CD4-positive, CD25-positive, alpha-beta regulatory T cell (primary cell): ENCODE measurements around the gene NCAN. TPM values are rescaled to one million over a fixed set of nuclear protein-coding genes. Genes with fewer than 3 reads are reported as not detected.

Experiments used
- ATAC-seq, 2 donors: fragments of 150-1000 bp; cut with Tn5 transposase; one replicate each; pipeline ENCODE4 v1.10.0; 2021; ENCODE audit warnings: low read depth in 2 of 2, moderate number of reproducible peaks in 2 of 2, moderate library complexity in 1 of 2
- DNase-seq, 3 donors: peaks; one replicate each; pipeline versions ENCODE4 v3.0.0 to v3.0.0-alpha.2; 2012 to 2022; ENCODE audit warnings: mixed read lengths in 1 of 3
- H3K27ac ChIP-seq: one replicate; pipeline ENCODE4 v1.7.0; 2013; ENCODE audit warnings: mild to moderate bottlenecking, low read length; ENCODE audit not compliant: insufficient read depth, poor library complexity, severe bottlenecking
- H3K27me3 ChIP-seq: one replicate; pipeline ENCODE4 v1.7.0; 2013; ENCODE audit warnings: low read length; ENCODE audit not compliant: control insufficient read depth, insufficient read depth
- H3K36me3 ChIP-seq: one replicate; pipeline ENCODE4 v1.7.0; 2013; ENCODE audit warnings: mild to moderate bottlenecking, low read length, moderate library complexity; ENCODE audit not compliant: control insufficient read depth, insufficient read depth
- H3K4me1 ChIP-seq: 2 replicates; pipeline ENCODE4 v1.7.0; 2013; ENCODE audit warnings: mild to moderate bottlenecking, low read length; ENCODE audit not compliant: insufficient read depth, control insufficient read depth, poor library complexity, severe bottlenecking
- H3K4me3 ChIP-seq: one replicate; pipeline ENCODE4 v1.7.0; 2013; ENCODE audit warnings: low read depth, mild to moderate bottlenecking, low read length, moderate library complexity
- H3K9me3 ChIP-seq, 2 experiments: 1 replicate in 1 of 2; 2 replicates in 1 of 2; pipeline ENCODE4 v1.7.0; 2013; ENCODE audit warnings: low read length in 2 of 2, mild to moderate bottlenecking in 1 of 2, moderate library complexity in 1 of 2; ENCODE audit not compliant: control insufficient read depth in 2 of 2
- H3K27ac Mint-ChIP-seq, 3 donors: one replicate each; pipeline ENCODE4 v1.8.0; 2020 to 2022; ENCODE audit warnings: mild to moderate bottlenecking in 3 of 3, mixed read lengths in 3 of 3, moderate library complexity in 2 of 3
- H3K27me3 Mint-ChIP-seq: one replicate; pipeline ENCODE4 v1.8.0; 2022; ENCODE audit warnings: mild to moderate bottlenecking, mixed read lengths
- H3K36me3 Mint-ChIP-seq: one replicate; pipeline ENCODE4 v1.8.0; 2020; ENCODE audit warnings: mixed read lengths
- H3K4me1 Mint-ChIP-seq, 4 donors: one replicate each; pipeline ENCODE4 v1.8.0; 2020 to 2022; ENCODE audit warnings: mixed read lengths in 4 of 4, mild to moderate bottlenecking in 1 of 4
- H3K4me3 Mint-ChIP-seq, 4 donors: one replicate each; pipeline ENCODE4 v1.8.0; 2020 to 2022; ENCODE audit warnings: mild to moderate bottlenecking in 4 of 4, mixed read lengths in 4 of 4, moderate library complexity in 3 of 4
- H3K9me3 Mint-ChIP-seq, 7 donors: one replicate each; pipeline ENCODE4 v1.8.0; 2020 to 2022; ENCODE audit warnings: mixed read lengths in 7 of 7, mild to moderate bottlenecking in 3 of 7, moderate library complexity in 2 of 7
- polyA plus RNA-seq, 4 donors: library from polyadenylated mRNA; unstranded; fragments of 300-500 nt; fragmentation: Illumina TruSeq; gene quantifications; one replicate each; pipeline ENCODE4 v1.2.3, GENCODE V29; 2021
- total RNA-seq: library from RNA; stranded (reverse); gene quantifications from one replicate; pipeline ENCODE4 v1.2.3, GENCODE V29; 2022

NCAN gene
- total RNA-seq (not detected), polyA plus RNA-seq (not detected)

DNA sequence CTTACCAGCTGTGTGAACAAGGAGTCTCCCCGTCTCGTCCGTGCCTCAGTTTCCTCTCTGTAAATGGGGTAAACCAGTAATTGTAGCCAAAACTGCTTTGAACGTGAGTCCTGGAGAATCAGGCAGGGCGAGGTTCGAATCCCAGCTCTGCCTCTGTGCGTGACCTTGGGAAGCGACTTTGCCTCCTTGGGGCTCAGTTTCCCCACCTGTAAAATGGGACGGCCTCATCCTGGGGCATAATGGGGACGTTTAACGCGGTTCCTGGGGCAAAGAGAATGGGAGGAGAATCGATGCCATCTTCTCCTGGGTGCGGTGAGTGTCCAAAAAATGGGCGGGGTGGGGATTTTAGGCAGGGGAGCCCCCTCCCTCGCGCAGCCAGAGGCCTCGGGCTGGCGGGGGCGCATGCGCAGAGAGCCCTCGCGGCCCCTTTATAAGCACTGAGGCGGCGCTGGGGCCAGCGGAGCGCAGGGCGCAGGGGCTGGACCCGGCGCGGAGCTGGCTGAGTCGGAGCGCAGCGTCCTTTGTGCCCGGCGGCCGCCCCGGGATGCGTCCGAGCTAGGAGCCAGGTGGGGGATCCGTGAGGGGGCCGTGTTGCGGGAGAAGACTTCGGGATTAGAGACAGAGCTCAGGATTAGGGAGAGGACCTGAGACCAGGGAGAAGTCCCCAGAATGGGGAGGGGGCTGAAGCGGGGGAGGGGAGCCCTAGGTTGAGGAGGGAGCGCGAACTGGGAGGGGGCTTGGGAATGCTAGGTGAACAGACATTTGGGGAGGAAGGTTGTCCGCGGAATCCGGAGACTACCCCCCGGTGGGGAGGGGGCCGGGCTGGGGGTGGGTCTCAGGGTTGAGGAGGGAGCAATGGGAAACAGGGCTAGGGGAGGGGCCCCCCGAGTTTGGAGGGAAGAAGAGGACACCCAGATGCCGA is at the start of gene NCAN:
NCAN (plus strand) TSS at position 460 of the 922 bp plus-strand sequence. CDS start 4,996 bp downstream, outside the sequence.
- Histone ChIP-seq H3K9me3 (no peaks in the 10 kb centered on the region), H3K4me3 (no peak within 1 kb of the TSS), H3K27me3 (peaks cover 15% of the 10 kb centered on the region), H3K36me3 (no peaks in the 10 kb centered on the region), H3K27ac (no peak within 1 kb of the TSS), H3K4me1 (peaks cover 13% of the 10 kb centered on the region)
- H3K4me3 Mint-ChIP-seq = no peak within 1 kb of the TSS
- ATAC-seq = no peak
- DNase-seq = no peak
- H3K36me3 Mint-ChIP-seq = no peaks in the 10 kb centered on the region
- H3K27ac Mint-ChIP-seq = no peak within 1 kb of the TSS
- H3K9me3 Mint-ChIP-seq = peaks cover 0 to 3% (median 0%) of the 10 kb centered on the region in 7 donors
- peaks cover 37% of the 10 kb centered on the region for H3K27me3 Mint-ChIP-seq
- H3K4me1 Mint-ChIP-seq = peaks cover 0 to 20% (median 7%) of the 10 kb centered on the region in 4 donors

DNA sequence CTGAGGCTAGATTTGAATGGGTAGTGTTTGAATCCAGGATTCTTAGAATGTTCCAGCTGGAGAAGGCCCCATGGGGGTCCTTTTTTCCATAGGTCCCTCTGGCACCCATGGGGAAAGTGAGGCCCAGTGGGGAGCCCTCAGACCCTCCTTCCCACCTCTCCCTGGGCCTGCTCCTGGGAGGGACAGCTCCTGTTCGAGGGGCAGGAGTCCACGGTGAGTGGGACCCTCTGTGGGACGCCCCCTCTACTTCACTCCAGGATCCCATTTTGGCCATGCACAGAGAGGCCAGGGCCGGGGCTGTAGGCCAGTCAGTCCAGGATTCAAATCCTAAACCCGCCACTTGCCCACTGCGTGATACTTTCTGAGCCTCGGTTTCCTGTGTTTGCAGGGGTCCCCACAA is 49.3 kb upstream of the NCAN start:
- Mint-ChIP-seq H3K4me1 (peaks cover 0 to 5% (median 1%) of the 10 kb centered on the region in 4 donors), H3K27ac (no peak overlapping the region)

DNA sequence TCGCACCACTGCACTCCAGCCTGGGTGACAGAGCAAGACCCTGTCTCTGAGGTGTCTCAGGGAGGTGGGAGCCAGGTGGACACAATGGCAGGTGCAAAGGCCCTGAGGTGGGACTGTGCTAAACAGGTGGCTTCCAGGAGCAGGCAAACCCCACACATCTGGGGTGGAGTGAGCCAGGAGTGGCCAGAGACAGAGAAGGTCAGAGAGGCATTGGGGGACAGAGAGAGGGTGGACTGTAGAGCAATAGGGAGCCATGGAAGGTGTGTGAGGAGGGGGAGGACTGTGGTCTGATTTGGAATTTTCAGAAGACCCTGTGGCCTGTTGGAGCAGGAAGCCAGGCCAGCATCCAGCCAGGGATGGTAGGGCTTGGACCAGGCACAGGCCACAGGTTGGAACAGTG is 46.4 kb upstream of the NCAN start:
- H3K27me3 ChIP-seq = no peaks in the 10 kb centered on the region
- peaks cover 6% of the 10 kb centered on the region for H3K4me1 ChIP-seq
- Mint-ChIP-seq H3K27me3 (no peaks in the 10 kb centered on the region), H3K9me3 (no peaks in the 10 kb centered on the region), H3K4me1 (peaks cover 0 to 14% (median 9%) of the 10 kb centered on the region in 4 donors), H3K27ac (peak overlapping the region in 1 of 3 donors; percentile 46), H3K36me3 (no peaks in the 10 kb centered on the region), H3K4me3 (no peak overlapping the region)
- H3K27ac ChIP-seq = no peak overlapping the region
- DNase-seq (no peak), ATAC-seq (no peak)
- H3K36me3 ChIP-seq = no peaks in the 10 kb centered on the region
- no peak overlapping the region for H3K4me3 ChIP-seq
- H3K9me3 ChIP-seq = no peaks in the 10 kb centered on the region

More for the DNA sequence above, 49.3 kb upstream of the NCAN start:
- no peaks in the 10 kb centered on the region for H3K9me3 ChIP-seq
- Mint-ChIP-seq H3K9me3 (no peaks in the 10 kb centered on the region), H3K4me3 (no peak overlapping the region), H3K27me3 (no peaks in the 10 kb centered on the region), H3K36me3 (peaks cover 4% of the 10 kb centered on the region)
- H3K27ac ChIP-seq = no peak overlapping the region
- DNase-seq (no peak), ATAC-seq (no peak)
- no peak overlapping the region for H3K4me3 ChIP-seq
- no peaks in the 10 kb centered on the region for H3K27me3 ChIP-seq
- H3K36me3 ChIP-seq = no peaks in the 10 kb centered on the region
- no peaks in the 10 kb centered on the region for H3K4me1 ChIP-seq

DNA sequence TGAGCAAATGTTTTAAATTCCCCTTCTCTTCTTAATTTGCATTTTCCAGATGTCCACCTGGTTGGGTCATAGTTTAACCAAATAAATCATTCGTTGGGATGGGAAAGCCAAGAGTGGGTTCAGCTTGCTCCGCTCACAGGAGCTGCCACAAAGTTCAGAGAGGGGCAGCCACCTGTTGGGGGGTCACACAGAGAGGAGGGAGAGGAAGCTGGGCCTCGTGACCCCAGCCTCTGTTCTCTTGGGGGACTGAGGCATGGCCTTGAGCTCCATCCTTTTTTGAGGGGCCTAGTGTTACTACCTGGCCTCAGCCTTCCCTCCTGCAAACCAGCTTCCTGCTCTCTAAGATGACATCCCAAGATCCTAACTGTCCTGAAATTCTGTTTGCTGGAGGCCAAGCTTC is 44.1 kb upstream of the NCAN start:
- Histone ChIP-seq H3K27me3 (no peaks in the 10 kb centered on the region), H3K27ac (no peak overlapping the region), H3K4me1 (peaks cover 10% of the 10 kb centered on the region), H3K9me3 (no peaks in the 10 kb centered on the region), H3K36me3 (no peaks in the 10 kb centered on the region), H3K4me3 (no peak overlapping the region)
- Mint-ChIP-seq H3K4me3 (no peak overlapping the region), H3K4me1 (peaks cover 0 to 23% (median 12%) of the 10 kb centered on the region in 4 donors), H3K27ac (no peak overlapping the region), H3K9me3 (no peaks in the 10 kb centered on the region), H3K36me3 (no peaks in the 10 kb centered on the region), H3K27me3 (no peaks in the 10 kb centered on the region)
- ATAC-seq (no peak), DNase-seq (no peak)

DNA sequence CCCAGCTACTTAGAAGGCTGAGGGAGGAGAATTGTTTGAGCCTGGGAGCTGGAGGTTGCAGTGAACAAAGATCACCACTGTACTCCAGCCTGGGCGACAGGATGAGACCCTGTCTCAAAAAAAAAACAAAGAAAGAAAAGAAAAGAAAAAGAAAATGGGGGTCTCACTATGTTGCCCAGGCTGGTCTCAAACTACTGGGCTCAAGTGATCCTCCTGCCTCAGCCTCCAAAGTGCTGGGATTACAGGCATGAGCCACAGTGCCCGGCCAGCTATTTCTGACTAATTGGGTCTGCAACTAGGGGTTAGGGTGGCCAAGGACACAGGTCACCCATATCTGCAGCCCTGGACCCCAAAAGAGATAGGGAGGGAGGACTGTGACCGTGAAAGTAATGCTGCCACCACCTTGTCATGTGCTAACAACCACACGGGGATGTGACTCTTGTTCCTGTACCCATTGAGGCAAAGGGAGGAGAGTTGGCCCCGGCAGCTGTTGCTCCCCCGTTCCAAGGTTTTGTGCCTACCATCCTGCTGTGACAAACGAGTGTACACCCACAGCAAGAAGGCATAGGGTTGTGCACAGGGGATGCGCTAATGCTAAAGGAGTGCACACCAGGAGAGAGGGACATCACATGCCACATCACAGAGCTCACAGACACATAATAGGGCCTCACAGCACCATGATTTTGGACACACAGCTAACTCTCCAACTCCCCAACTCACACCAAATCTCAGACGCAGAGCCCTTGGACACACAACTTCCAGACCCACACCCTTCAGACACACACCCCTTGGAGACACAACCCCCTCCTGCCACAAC is 42.3 kb upstream of the NCAN start:
- Histone ChIP-seq H3K4me3 (no peak overlapping the region), H3K27me3 (no peaks in the 10 kb centered on the region), H3K36me3 (no peaks in the 10 kb centered on the region), H3K4me1 (peaks cover 10% of the 10 kb centered on the region), H3K27ac (no peak overlapping the region), H3K9me3 (no peaks in the 10 kb centered on the region)
- no peaks in the 10 kb centered on the region for H3K27me3 Mint-ChIP-seq
- no peaks in the 10 kb centered on the region for H3K9me3 Mint-ChIP-seq
- no peaks in the 10 kb centered on the region for H3K36me3 Mint-ChIP-seq
- ATAC-seq = no peak
- DNase-seq = no peak
- H3K27ac Mint-ChIP-seq = peak overlapping the region in 2 of 3 donors; percentile 54 to 80
- H3K4me3 Mint-ChIP-seq = peak overlapping the region; percentile 58 to 79 (median 63)
- H3K4me1 Mint-ChIP-seq = peaks cover 0 to 23% (median 12%) of the 10 kb centered on the region in 4 donors

DNA sequence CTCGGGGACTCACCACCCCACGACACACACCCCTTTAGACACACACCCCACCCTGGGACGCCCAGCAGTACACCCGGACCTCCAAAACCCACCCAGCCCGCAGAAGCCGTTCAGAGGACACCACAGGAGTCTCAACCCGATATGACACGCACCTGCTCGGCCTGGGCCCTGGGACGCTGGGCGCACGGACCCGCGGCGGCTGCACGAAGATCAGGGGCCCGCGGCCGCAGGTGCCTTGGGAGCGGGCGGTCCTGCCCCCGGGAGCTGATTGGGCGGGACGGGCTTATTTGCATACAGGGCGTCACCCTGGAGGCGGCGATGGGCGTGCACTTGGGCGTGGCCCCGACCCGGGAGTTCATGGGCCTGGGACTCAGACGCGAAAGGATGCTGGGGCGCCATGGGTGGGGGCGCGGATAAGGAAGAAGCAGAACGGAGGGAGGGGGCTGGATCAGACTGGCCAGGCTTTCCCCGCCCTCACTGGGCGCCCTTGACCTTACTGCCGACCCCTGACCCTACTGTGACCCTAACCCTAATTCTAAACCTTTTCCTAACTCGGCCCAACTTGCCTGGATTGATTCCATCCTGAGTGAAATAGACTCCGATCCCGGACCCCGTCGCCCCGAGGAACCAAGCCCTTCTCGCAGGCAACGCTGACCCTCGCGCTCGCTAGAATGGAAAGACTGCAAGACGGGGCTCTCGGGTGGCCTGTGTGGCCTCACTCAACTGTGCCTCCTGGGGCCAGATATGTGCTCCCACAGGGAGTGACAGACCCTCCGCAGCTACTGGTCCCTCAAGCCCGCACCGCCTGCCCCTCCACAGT is 41.5 kb upstream of the NCAN start, which contains the start of gene MEF2B:
MEF2B (minus strand) TSS at position 211 of the 820 bp plus-strand sequence. CDS start 19,528 bp downstream, outside the sequence.
- H3K27ac Mint-ChIP-seq = peak within 1 kb of the TSS in 2 of 3 donors; percentile 54 to 80
- ATAC-seq = peak; percentile 87 to 89

More for the DNA sequence above, 41.5 kb upstream of the NCAN start, which contains the start of gene MEF2B:
- Histone ChIP-seq H3K4me3 (no peak within 1 kb of the TSS), H3K27me3 (no peaks in the 10 kb centered on the region), H3K9me3 (no peaks in the 10 kb centered on the region), H3K27ac (no peak within 1 kb of the TSS), H3K36me3 (no peaks in the 10 kb centered on the region), H3K4me1 (peaks cover 15% of the 10 kb centered on the region)
- no peaks in the 10 kb centered on the region for H3K9me3 Mint-ChIP-seq
- H3K4me1 Mint-ChIP-seq = peaks cover 0 to 26% (median 12%) of the 10 kb centered on the region in 4 donors
- H3K27me3 Mint-ChIP-seq = no peaks in the 10 kb centered on the region
- H3K4me3 Mint-ChIP-seq = peak within 1 kb of the TSS; percentile 58 to 79 (median 72)
- H3K36me3 Mint-ChIP-seq = no peaks in the 10 kb centered on the region
- DNase-seq = peak; percentile 62 to 84 (median 70)
